ENCODE data around the gene DARS2.
"Not testable (repeated sequence)": the region's sequence is repeated elsewhere in the genome, so short reads cannot be mapped to it uniquely, and the experiment has no call there.

- TF ChIP-seq CTCF, POLR2A (IDR thresholded peaks at IDR 0.05): not testable (repeated sequence)
Measured at GRCh38 chr1:173881117-173881516, 56.6 kb downstream of the DARS2 start.

All from testis (tissue), 2 donors.